HTERT RPE-1 (cell line): ENCODE measurements around the gene ZNF777.
"Not testable (repeated sequence)": the region's sequence is repeated elsewhere in the genome, so short reads cannot be mapped to it uniquely, and the experiment has no call there.

Experiments used
- in situ Hi-C: fragments of 300-500 bp; cut with MboI; formaldehyde crosslinking; loops from 4 replicates; pipeline ENCODE4 v1.14.3; 2020; ENCODE audit warnings: low sequenced_read_pairs

Gene ZNF777

DNA sequence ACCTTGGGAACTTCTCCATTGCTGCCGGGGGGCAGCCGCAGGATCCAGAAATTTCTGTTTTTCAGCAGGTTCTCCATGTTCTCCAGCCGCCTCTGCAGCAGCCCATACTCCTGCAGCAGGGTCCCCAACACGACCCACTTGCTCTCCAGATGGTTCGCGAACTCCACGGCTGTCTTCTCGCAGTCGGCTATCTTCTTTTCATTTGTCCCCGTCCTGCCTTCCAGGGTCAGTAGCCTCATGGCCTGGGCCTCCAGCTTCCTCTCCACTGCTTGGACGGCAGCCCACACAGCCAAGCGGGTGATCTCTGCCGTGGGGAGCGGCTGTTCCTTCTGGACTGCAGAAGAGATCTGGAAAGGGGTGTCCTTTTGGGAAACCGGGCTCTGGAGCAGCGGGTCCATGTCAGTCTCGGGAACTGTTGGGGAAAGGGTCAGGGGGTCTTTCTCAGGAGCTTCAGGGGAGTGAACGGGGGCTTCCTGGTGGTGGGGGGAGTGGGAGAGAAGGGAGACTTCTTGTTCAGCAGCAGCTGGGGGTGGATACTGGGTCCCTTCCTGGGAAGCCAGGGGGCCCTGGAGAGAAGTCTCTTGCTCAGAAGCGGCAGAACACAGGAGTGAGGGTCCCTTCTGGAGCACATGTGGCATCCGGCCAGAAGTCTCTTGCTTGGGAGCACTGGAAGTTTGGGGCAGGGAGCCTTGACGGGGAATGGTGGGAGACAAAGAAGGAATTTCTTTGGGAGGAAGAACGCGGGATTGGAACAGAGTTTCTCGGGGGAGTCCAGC lies 5.5 kb downstream of the ZNF777 start:
- in situ Hi-C loops = no loop called here

DNA sequence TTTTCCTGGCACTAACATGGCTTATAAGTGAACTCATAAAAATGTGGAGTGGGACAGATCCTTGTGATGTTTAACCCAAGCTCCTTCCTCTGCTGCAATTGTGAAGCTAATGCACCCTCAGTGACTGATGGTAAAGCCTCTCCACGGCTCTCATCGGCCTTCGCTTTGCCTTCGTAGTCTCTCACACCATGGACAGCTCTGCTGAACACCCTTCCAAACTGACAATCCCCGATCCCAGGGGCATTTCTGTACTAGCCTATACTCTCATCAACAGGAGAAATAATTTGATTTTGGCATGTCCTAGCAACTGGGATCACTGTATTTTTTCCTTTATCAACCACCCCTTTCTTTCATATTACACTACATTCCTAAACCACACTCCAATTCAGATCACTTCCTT lies 6.1 kb downstream of the ZNF777 start:
- in situ Hi-C loops = no loop called here

DNA sequence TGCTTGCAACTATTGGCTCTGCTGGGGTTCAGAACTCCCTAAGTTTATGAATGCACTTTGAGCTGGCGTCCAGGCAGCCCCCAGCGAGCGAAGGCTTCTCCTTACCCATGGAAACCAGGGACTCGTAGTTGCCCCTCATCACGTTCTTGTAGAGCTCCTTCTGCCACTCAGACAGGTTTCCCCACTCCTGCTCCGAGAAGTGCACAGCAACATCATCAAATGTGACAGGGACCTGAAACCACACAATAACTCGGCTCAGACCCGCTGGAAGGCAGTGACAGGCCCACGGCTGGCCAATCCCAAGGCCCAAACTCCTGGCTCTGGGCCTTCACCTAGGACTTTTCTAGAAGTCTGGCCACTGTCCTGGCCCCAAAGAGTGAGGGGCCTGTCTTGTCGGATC lies 6.9 kb downstream of the ZNF777 start:
- in situ Hi-C loops = no loop called here

DNA sequence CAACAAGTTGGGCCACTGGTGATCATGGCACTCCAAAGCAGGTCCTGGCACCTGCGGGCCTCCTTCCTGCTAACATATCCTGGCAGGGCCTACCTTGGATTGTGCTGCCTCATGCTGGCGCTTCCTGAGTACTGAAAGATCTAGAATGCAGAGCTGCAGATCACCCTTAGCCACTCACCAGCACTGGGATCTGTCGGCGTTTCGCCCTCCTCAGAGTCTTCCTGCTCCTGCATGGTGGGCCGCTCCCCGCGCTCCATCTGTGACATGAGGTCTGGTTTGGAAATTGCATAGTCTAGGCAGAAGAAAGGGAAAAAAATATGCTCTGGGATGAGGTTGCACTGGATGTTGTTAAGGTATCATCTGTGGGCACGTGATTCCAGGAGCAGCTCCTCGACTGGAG lies 10.0 kb downstream of the ZNF777 start:
- in situ Hi-C loops = no loop called here

DNA sequence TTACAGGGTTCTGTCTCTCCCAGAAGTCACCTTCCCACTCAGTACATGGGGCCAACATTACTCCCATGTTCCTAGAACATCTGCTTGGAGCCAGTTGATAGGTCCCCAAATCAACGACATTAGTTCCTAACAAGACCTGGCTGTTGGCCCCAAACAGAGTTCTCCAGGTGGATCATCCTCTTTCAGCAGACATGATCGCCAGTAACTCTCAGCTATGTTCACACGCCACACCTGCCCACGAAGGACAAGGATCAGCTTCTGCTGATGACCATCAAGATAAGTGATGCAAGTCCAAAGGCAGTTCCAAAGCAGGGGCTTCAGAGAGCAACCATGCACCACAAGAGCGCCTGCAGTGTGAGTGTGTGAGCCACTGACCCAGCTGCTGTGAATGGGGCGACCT lies 11.0 kb downstream of the ZNF777 start:
- in situ Hi-C loops = no loop called here

DNA sequence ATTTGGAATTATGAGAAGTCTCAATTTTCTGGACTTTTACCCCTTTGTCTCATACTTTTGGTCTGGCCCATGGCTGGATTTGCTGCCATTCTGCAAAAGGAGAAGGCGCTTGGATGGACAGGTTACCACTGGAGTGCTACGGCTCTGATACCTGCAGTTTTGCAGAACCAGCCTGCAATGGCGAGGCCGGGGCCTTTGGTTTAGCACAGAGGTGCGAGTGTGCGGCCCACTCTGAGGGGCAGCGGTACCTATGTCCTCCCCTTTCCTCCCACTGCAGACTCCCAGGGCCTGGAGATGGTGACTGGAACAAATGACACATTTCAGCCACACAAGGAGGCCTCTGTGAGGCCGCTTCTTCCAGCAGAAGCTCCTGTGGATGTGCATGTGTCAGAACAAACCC lies 11.9 kb downstream of the ZNF777 start:
- in situ Hi-C loops = no loop called here

DNA sequence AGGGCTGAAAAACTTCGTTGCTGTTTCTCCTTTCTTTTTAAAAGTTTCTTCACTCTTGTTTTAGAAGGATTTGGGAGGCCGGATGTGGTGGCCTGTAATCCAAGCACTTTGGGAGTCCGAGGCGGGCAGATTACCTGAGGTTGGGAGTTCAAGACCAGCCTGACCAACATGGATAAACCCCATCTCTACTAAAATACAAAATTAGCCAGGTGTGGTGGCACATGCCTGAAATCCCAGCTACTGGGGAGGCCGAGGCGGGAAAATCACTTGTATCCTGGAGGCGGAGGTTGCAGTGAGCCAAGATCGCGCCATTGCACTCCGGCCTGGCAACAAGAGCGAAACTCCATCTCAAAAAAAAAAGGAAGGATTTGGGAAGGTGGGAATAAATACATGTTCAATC lies 14.8 kb downstream of the ZNF777 start:
- in situ Hi-C loops = not testable (repeated sequence)

DNA sequence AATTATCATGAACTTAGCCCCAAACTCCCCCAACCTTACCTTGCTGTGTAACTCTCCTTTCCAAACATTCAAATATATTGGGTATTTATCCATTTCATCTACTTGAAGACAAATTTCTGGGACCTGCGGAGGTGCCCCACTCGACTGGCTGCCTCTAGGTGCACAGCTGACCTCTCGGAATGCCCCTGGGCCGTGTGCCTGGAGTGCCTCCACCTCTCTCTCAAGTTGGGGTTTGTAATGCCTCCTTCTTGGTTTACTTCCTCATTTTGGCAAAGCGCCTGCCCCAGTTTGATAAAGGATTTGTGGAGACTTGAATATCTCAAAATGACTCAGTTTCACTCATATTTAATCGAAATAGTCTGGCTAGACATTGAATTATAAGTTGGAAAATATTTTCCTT lies 16.6 kb downstream of the ZNF777 start:
- in situ Hi-C loops = no loop called here

DNA sequence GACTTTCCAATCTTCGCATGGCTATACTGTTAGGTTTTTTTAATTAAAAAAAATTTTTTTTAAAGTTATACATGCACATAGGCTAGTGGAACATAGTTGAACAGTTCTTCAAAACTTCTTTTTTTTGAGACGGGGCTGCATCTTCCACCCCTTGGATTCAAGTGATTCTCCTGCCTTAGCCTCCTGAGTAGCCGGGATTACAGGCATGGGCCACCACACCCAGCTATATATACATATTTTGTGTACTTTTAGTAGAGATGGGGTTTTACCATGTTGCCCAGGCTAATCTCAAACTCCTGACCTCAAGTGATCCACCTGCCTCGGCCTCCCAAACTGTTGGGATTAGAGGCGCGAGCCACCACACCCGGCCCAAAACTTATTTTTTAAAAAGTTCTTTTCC lies 17.3 kb downstream of the ZNF777 start:
- in situ Hi-C loops = no loop called here

DNA sequence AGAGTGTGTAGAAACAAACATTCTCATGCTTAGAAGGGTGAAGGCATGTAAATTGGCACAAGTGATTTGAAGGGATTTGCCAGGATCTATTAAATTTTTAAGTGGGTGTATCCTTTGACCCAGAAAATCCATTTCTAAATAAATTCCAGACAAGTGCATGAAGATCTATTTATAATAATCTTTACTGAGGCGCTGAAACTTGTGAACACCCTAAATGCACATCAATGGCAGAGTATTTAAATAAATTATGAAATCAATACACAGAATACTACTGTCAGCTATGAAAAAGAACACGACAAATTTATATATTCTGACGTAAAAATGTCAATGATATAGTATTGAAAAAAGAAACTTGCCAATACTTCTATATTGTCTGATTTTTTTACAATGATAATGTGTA lies 17.9 kb downstream of the ZNF777 start:
- in situ Hi-C loops = no loop called here

DNA sequence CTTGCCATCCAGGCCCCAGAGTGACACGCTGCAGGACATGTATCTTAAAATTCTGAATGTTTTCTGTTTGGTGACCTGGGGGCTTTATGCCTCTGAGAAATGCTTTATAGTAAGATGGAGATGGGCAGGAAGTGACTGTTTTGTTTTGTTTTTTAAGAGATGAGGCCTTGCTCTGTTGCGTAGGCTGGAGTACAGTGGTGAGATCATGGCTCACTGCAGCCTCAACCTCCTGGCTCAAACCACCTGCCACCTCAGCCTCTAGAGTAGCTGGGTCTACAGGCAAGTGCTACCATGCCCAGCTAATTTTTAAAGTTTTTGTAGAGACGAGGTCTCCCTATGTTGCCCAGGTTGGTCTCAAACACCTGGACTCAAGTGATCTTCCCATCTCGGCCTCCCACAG lies 20.6 kb downstream of the ZNF777 start:
- in situ Hi-C loops = no loop called here

DNA sequence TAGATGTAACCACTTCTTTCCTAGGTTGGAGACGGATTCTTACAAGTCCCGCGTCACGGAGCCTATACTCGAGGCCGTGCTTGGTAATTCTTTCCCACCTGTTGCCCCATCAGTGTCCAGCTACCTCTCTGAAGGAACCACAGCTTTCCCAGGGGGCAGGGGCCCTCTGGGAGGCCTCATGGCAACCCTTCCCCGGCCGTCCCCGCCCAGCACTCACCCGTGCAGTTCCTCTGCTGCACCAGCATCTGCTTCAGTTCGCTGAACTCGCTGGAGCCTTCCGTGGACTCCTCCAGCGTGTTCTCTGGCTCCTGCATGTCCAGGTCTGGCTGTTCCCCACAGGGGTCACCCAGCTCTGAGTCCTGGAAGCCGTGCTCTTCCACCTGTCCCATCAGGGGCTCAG lies 24.5 kb downstream of the ZNF777 start:
- in situ Hi-C loops = no loop called here

DNA sequence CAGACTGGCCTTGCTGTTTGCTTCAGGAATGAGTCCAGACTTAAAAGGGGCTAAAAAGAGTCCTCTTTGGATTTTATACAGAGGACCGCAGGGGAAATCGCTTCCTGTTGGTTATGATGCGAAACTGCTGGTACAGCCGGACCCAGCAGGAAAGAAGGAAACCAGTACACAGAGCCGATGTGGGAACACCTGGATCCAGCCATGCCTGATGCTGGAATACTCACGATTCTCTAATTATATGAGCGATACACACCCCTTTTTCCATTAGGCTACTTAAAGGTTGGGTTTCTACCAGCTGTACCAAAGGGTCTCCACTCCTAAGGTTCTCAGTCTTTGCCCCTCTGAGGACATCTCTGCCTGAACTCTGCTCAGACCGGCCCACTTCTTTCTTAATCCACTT lies 27.7 kb downstream of the ZNF777 start:
- in situ Hi-C loops = no loop called here

DNA sequence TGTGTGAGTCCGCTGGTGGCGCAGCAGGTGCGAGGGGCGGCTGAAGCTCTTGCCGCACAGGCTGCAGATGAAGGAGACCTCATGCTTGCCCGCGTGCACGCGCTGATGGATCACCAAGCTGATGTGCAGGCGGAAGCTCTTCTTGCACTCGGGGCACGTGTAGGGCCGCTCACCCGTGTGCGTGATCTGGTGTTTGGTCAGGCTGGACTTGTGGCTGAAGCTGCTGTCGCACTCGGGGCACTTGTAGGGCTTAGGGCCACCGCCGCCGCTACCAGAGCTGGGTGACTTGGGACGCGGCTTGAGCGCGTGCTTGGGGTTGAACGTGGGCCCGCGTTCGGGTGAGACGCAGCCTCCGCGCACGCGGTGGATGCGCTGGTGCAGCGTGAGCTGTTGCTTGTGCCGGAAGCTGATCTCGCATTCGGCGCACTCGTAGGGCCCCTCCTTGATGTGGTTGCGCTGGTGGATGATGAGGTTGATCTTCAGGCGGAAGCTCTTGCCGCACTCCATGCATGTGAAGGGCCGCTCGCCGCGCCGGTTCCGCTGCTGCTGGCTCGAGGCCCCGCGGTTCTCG lies 28.7 kb downstream of the ZNF777 start:
- in situ Hi-C loops = no loop called here

DNA sequence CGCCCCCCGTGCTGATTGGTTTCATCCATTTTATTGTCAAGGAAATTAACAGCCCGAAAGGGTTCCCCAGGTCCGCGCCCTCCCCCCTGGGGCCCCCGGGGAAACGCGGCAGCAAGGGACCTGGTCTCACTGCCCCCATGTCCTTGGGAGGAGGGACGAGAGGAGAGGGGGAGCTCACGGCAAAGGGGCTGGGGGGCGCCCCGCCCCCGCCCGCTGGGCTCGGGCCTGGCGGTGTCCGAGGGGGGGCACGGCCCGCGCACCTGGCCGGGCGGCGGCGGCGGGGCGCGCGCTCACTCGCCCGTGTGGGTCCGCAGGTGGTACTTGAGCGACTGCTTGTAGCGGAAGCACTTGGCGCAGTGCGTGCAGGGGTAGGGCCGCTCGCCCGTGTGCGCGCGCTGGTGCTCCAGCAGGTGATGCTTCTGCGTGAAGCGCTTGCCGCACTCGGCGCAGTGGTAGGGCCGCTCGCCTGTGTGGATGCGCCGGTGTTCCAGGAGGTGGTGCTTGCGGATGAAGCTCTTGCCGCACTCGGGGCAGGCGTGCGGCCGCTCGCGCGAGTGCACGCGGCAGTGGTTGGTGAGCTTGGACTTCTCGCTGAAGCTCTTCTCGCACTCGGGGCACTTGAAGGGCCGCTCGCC lies 29.3 kb downstream of the ZNF777 start:
- in situ Hi-C loops = no loop called here

DNA sequence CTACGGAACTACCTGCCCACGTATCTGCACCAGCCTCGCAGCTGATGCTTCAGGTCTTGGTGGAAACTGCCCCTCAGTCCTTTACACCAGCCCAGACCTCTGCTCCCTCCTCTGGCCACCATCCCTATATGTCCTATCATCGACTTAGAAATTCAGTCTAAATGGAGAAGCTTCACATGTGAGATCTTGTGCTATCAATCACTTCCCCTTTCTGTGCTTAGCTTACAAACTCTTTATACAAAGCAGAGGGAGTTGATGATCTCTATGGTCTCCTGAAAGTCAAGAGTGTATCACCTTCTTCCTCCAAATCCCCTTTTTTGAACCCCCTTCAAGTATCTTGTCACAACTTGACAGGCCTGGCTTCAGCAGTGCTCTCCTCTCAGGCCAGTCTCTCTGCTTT lies 30.7 kb downstream of the ZNF777 start:
- in situ Hi-C loops = no loop called here

DNA sequence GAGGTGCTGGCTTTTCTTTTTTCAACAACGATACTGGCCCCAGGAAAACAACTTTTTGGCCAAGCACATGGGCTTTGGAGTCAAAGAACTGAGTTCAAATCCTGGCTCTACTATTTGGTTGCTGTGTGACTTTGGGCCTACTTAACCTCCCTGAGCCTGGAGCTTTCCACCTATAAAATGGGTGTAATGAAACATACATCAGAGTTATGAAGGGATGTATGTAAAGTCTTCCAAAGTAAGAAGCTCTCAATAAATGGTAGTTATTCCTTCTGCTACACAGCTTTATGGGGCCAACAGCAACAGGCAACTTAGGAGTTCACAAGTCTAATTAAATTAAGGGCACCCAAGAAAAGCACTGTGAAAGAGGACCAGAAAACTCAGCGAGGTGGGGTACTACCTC lies 33.0 kb downstream of the ZNF777 start:
- in situ Hi-C loops = no loop called here

DNA sequence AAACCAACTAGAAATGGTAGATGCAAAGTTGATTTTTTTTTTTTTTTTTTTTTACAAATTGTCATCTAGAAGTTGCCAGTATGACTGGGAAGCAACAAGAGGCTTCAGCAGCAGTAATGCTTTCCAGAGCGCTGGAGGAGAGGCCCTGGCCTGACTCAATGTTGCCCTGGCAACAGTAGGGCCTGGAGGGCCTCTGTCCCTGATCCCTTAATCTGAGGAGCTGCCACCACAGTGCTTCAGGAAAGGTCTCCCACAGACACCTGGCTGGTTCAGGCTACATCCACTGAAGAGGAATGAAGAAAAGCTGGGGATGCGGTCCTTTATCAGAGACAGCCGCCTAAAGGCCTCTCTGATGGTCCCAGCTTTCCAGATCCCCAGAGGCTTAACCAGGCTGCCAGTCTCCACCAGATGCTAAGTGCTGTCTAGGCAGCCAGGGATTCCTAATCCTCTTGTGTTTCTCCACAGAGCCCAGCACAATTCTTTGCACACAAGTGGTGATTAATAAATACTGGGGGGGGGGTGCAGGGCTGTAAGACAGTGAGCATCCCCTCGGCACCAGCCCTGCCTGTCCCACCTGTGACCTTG lies 33.7 kb downstream of the ZNF777 start:
- in situ Hi-C loops = no loop called here

DNA sequence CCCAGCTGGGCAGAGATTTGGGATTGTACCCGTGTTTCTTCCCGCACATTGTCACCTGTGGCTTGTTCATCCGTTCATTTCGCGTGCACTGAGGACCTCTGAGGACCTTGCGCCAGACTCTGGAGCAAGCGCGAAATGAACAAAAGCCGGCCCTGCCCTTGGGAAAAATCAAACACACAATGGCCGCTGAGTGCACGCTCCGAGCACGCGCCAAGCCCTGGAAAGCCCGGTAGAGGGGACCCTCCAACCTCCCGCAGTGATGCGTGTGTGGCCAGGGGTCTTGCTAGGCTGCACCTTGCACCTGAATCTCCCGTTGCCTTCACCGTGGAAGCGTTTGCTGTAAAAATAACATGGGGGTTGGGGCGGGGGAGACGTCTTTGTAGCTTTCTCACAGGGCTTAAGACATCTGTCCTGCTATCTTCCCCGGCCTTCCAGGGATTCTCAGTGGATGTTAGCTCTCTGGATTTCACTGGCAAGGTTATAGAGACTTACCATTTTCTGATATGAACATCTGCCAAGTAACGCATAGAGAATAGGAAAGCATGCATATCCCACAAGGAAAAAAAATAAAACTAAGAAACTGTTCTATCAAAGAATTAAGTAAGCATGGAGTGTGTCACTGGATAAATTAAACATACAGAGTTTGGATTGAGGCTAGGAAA lies 37.3 kb downstream of the ZNF777 start:
- in situ Hi-C loops = no loop called here

DNA sequence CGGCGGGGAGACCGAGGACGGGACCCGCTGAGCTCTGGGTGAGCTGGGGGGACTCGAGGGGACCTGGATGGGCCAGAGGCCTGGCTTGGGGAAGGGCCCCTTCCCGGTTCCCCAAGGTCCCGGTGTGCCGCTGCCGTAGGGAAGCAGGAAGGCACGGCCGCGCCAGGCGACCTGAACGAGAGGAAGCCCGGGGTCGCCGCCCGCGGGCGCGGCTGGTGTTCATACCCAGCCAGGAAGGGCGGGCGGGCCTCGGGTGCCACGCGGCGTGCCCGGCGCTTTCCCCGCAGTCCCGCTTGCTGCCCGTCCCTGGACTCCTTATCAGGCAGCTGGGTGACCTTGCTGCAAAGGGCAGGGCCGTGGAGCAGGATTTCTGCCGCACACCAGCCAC lies 38.0 kb downstream of the ZNF777 start:
- in situ Hi-C loops = no loop called here

DNA sequence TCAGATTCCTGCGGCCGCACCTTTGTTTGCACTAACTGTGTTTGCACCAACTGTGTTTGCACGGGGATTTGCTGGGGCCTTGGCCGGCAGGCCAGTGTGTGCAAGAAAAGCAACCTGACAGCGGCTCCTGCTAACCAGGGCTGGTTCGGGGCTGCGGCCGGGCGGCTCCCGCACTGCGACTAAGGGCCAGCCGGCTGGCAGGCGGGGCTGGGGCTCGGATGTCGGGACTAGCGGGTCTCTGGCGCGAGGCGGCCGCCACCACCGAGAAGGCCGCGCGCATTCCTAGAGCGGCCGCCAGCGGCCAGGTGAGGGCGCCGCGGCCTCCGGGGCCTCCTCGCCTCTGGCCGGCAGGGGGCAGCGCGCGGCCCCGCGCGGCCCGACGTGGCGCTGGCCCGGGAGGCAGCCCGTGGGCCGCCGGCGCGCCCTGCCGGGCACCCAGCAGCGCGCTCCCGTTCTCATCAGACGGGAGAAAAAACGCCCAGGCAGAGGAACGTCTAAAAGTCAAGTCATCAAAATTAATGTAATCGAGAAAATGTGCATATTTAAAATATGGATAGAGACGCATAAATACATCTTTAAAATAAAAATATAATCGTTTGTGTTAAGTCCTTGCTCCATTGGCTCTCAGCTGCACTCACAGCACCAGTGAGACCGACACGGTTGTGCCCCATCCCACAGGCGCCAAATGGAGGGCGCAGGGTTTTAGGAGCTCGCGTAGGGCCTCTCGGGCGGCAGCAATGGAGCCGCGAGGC lies 38.5 kb downstream of the ZNF777 start:
- in situ Hi-C loops = no loop called here
